ENCODE measurements around the gene AOX1.

DNA sequence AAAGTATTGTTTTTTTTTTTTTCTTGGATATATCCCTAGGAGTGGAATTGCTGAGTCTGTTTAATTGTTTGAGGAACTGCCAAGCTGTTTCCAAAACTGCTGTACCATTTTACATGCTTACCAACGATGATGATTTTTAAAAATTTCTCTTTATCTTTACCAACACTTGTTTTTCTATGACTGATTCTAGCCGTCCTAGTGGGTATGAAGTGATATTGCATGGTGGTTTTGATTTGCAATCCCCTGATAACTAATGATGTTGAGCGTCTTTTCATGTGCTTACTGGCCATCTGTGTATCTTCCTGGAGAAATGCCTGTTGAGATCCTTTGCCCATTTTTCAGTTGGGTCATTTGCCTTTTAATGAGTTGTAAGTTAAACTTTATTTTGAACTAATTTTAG lies 8.8 kb upstream of the AOX1 start:
- TF ChIP-seq, protein P1, sequence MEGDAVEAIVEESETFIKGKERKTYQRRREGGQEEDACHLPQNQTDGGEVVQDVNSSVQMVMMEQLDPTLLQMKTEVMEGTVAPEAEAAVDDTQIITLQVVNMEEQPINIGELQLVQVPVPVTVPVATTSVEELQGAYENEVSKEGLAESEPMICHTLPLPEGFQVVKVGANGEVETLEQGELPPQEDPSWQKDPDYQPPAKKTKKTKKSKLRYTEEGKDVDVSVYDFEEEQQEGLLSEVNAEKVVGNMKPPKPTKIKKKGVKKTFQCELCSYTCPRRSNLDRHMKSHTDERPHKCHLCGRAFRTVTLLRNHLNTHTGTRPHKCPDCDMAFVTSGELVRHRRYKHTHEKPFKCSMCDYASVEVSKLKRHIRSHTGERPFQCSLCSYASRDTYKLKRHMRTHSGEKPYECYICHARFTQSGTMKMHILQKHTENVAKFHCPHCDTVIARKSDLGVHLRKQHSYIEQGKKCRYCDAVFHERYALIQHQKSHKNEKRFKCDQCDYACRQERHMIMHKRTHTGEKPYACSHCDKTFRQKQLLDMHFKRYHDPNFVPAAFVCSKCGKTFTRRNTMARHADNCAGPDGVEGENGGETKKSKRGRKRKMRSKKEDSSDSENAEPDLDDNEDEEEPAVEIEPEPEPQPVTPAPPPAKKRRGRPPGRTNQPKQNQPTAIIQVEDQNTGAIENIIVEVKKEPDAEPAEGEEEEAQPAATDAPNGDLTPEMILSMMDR (conservative IDR thresholded peaks at IDR 0.05): no peak
- TF ChIP-seq EZH2 (IDR thresholded peaks at IDR 0.05; ENCODE audit: low read depth): no peak

All from PC-9 (cell line).